K562 (cell line): ENCODE data around the gene NFRKB. TPM values are rescaled to one million over a fixed set of nuclear protein-coding genes. Genes with fewer than 3 reads are reported as not detected.

ENCODE experiments used
- ATF3 ChIP-seq, 2 experiments: fragments of 450-650 bp in 1 of 2; sonication (generic) in 1 of 2; formaldehyde crosslinking in 1 of 2; IDR thresholded peaks in 1 of 2; conservative IDR thresholded peaks in 1 of 2; 2 replicates each; pipeline versions ENCODE4 v1.6.1 to v1.8.1; 2016 to 2023; ENCODE audit warnings: mild to moderate bottlenecking in 2 of 2, moderate library complexity in 2 of 2, inconsistent platforms in 1 of 2, missing genetic modification reagents in 1 of 2
- EZH2 ChIP-seq: IDR thresholded peaks from 2 replicates; pipeline ENCODE4 v1.6.1; 2012; ENCODE audit warnings: low read depth, mild to moderate bottlenecking, inconsistent platforms, low read length, borderline replicate concordance
- FOXP4 ChIP-seq: sonication (generic); formaldehyde crosslinking; IDR thresholded peaks from 2 replicates; pipeline ENCODE4 v1.8.0; 2022; ENCODE audit warnings: mild to moderate bottlenecking, missing genetic modification reagents, borderline replicate concordance
- MAFG ChIP-seq: fragments of 450-650 bp; conservative IDR thresholded peaks from 2 replicates; pipeline ENCODE4 v1.6.1; 2016; ENCODE audit warnings: missing genetic modification characterization, missing compliant biosample characterization
- NCOA4 ChIP-seq: fragments of 450-650 bp; IDR thresholded peaks from 2 replicates; pipeline ENCODE4 v1.6.1; 2018; ENCODE audit warnings: mild to moderate bottlenecking; ENCODE audit not compliant: partially characterized antibody
- NFIX ChIP-seq: fragments of 250-450 bp; sonication (Bioruptor Pico); IDR thresholded peaks from 2 replicates; pipeline ENCODE4 v1.4.0; 2020; ENCODE audit warnings: low read depth, mild to moderate bottlenecking, moderate library complexity
- RFX7 ChIP-seq: fragments of 250-450 bp; sonication (Bioruptor Pico); IDR thresholded peaks from 2 replicates; pipeline ENCODE4 v1.5.1; 2021; ENCODE audit warnings: mild to moderate bottlenecking
- SNRNP70 ChIP-seq: fragments of 200-400 bp; formaldehyde crosslinking; optimal IDR thresholded peaks from 2 replicates; pipeline ENCODE3; 2017; ENCODE audit warnings: low read depth, low read length
- ZNF263 ChIP-seq: sonication (generic); formaldehyde crosslinking; IDR thresholded peaks from 2 replicates; pipeline ENCODE4 v1.8.0; 2022; ENCODE audit warnings: mild to moderate bottlenecking, missing genetic modification reagents, borderline replicate concordance
- ZNF561 ChIP-seq: fragments of 450-650 bp; formaldehyde crosslinking; conservative IDR thresholded peaks from 2 replicates; pipeline ENCODE4 v1.4.0; 2020; ENCODE audit warnings: mild to moderate bottlenecking, moderate library complexity
- polyA plus RNA-seq, 8 experiments: library from polyadenylated mRNA; depleted of rRNA in 4 of 8; stranded (reverse) in 5 of 8; unstranded in 3 of 8; fragments of >200 nt; fragmentation: Nextera tagmentation in 2 of 8; fragmentation: Illumina TruSeq in 1 of 8; extraction: Ambion mirVana in 2 of 8; extraction: Trizol in 1 of 8; gene quantifications; 2 replicates each; pipeline versions ENCODE4 v1.2.1 to v1.2.3, GENCODE V29; 2011 to 2014; ENCODE audit warnings: inconsistent platforms in 1 of 8, missing spikeins in 1 of 8
- total RNA-seq, 7 experiments: library from RNA; depleted of rRNA in 6 of 7; stranded (reverse); fragments of >200 nt in 6 of 7; fragmentation: Illumina TruSeq in 2 of 7; extraction: Trizol in 2 of 7; gene quantifications; 2 replicates each; pipeline versions ENCODE4 v1.2.1 to v1.2.3, GENCODE V29; 2011 to 2021; ENCODE audit warnings: low replicate concordance in 1 of 7
- TF ChIP-seq, protein P1 (sequence below), 2 experiments: fragments of 450-650 bp; IDR thresholded peaks; 2 replicates each; pipeline ENCODE4 v1.6.1; 2016; ENCODE audit warnings: mild to moderate bottlenecking in 2 of 2, borderline replicate concordance in 1 of 2, low read depth in 1 of 2, moderate library complexity in 1 of 2
- TF ChIP-seq, protein P2 (sequence below): sonication (generic); formaldehyde crosslinking; IDR thresholded peaks from 2 replicates; pipeline ENCODE4 v1.8.1; 2022; ENCODE audit warnings: missing genetic modification reagents

The NFRKB gene
- total and polyA plus RNA-seq, 9 of the 15 experiments (the other 6 are each of a cell fraction or from before 2014, with no cell fraction given) = 7.1 to 42.6 (median 23.9) TPM

DNA sequence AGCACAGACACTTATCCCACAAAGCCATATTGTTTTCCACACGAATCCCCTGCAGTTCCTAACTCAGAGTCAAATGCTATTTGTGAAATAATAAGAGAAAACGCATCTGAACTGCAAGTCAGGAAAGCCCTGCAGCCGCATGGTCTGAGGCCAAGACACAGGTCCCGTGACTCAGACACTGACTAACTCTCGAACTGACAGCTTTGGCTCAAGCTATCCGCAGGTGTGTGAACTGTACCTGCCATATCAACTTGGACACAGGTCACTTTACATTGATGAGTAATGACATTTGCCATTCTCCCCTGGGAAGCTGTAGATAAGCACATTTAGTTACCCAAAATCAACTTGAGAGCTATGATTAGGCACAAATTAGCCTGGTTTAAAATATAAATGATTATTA, 34.9 kb upstream of the NFRKB start (continued):
- TF ChIP-seq, protein P1, sequence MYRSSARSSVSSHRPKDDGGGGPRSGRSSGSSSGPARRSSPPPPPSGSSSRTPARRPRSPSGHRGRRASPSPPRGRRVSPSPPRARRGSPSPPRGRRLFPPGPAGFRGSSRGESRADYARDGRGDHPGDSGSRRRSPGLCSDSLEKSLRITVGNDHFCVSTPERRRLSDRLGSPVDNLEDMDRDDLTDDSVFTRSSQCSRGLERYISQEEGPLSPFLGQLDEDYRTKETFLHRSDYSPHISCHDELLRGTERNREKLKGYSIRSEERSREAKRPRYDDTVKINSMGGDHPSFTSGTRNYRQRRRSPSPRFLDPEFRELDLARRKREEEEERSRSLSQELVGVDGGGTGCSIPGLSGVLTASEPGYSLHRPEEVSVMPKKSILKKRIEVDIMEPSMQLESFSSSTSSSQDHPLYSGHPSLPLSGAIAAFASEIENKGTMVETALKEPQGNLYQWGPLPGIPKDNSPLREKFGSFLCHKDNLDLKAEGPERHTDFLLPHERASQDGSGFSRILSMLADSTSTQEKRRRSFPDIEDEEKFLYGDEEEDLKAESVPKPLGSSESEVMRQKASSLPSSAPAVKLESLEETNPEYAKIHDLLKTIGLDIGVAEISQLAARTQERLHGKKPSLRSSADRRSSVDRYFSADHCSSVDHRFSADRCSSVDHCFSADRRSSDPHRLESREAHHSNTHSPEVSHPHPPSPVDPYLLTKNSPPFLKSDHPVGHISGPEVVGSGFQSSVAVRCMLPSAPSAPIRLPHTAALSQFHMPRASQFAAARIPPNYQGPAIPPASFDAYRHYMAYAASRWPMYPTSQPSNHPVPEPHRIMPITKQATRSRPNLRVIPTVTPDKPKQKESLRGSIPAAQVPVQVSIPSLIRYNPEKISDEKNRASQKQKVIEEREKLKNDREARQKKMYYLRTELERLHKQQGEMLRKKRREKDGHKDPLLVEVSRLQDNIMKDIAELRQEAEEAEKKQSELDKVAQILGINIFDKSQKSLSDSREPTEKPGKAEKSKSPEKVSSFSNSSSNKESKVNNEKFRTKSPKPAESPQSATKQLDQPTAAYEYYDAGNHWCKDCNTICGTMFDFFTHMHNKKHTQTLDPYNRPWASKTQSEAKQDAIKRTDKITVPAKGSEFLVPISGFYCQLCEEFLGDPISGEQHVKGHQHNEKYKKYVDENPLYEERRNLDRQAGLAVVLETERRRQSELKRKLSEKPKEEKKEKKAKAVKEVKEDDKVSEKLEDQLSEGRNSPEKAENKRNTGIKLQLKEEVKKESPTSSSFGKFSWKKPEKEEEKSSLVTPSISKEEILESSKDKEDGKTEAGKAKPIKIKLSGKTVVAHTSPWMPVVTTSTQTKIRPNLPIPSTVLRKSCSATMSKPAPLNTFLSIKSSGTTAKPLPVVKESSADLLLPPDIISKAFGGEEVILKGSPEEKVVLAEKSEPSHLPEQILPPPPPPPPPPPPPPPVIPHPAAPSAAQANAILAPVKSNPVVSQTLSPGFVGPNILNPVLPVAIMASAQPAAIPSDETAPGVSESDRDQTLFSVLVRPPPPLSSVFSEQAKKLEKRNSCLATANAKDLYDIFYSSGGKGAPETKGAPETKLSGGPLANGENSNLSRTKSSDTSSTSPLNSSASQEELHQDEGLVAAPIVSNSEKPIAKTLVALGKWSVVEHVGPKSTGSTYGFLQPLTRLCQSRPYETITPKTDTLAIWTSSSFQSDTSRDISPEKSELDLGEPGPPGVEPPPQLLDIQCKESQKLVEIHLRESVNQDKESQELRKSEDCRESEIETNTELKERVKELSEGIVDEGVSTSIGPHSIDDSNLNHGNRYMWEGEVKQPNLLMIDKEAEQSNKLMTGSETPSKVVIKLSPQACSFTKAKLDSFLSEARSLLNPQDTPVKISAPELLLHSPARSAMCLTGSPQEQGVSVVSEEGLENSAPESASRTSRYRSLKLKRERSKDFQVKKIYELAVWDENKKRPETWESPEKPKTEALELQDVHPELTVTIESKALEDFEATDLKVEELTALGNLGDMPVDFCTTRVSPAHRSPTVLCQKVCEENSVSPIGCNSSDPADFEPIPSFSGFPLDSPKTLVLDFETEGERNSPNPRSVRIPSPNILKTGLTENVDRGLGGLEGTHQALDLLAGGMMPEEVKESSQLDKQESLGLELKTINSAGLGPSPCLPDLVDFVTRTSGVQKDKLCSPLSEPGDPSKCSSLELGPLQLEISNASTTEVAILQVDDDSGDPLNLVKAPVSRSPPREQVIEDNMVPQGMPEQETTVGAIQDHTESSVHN (IDR thresholded peaks at IDR 0.05; ENCODE audit: borderline replicate concordance in 1 of 2, low read depth in 1 of 2) = no peak
- TF ChIP-seq, protein P2, sequence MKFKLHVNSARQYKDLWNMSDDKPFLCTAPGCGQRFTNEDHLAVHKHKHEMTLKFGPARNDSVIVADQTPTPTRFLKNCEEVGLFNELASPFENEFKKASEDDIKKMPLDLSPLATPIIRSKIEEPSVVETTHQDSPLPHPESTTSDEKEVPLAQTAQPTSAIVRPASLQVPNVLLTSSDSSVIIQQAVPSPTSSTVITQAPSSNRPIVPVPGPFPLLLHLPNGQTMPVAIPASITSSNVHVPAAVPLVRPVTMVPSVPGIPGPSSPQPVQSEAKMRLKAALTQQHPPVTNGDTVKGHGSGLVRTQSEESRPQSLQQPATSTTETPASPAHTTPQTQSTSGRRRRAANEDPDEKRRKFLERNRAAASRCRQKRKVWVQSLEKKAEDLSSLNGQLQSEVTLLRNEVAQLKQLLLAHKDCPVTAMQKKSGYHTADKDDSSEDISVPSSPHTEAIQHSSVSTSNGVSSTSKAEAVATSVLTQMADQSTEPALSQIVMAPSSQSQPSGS (CRISPR knock-in tag) = no peak
- TF ChIP-seq RFX7 (CRISPR knock-in tag) = no peak
- no peak for TF ChIP-seq FOXP4 (CRISPR knock-in tag)
- no peak for TF ChIP-seq ZNF263 (CRISPR knock-in tag)
- no peak for TF ChIP-seq NFIX (CRISPR knock-in tag)
- no peak for TF ChIP-seq EZH2
- no peak for TF ChIP-seq SNRNP70
- TF ChIP-seq ATF3 (IDR thresholded peaks at IDR 0.05) = 0 out of 2 replicates have a peak, but pooled peaks have one; percentile 25
- no peak for TF ChIP-seq ATF3 (CRISPR knock-in tag; conservative IDR thresholded peaks at IDR 0.05)
- TF ChIP-seq NCOA4 = no peak
- TF ChIP-seq MAFG (tag) = 0 out of 2 replicates have a peak, but pooled peaks have one; percentile 5
- no peak for TF ChIP-seq ZNF561 (CRISPR knock-in tag)
